Breast epithelium (tissue), 3 donors: ENCODE data around the gene NDUFB4.

ENCODE experiments used
- POLR2A ChIP-seq: fragments of 450-650 bp; IDR thresholded peaks from one replicate; pipeline ENCODE4 v1.6.1; 2016; ENCODE audit warnings: antibody characterized with exemption, mild to moderate bottlenecking, moderate library complexity
- POLR2AphosphoS5 ChIP-seq, 3 donors: sonication (generic); formaldehyde crosslinking; IDR thresholded peaks; one replicate each; pipeline ENCODE4 v1.6.1; 2017; ENCODE audit warnings: antibody characterized with exemption in 3 of 3
- TF ChIP-seq, protein P1 (sequence below), 3 donors: fragments of 450-650 bp; IDR thresholded peaks; one replicate each; pipeline ENCODE4 v1.5.1; 2016 to 2017; ENCODE audit warnings: antibody characterized with exemption in 3 of 3, mild to moderate bottlenecking in 3 of 3, moderate library complexity in 3 of 3

DNA sequence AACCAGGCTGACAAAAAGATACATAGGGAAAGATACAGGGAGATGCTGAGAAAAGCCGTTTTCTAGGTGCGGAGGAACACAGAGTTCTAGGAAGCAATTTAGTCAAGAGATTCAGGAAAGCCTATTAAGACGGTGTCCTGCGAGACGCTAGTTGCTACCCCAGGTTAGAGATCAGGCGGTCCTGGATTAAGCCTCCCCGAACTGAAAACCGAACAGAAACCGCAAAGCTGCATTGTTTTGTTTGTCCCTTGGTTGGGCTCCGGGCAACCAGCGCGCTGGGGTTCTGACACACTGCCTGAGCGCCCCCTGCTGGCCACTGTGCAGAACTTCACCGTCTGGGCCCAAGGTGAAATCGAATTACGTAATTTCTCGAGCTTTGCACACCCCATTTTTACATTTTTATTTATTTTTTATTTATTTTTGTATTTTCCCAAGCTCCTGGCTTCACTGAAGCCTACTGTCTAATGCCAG is 37.3 kb upstream of the NDUFB4 start:
- TF ChIP-seq, protein P1, sequence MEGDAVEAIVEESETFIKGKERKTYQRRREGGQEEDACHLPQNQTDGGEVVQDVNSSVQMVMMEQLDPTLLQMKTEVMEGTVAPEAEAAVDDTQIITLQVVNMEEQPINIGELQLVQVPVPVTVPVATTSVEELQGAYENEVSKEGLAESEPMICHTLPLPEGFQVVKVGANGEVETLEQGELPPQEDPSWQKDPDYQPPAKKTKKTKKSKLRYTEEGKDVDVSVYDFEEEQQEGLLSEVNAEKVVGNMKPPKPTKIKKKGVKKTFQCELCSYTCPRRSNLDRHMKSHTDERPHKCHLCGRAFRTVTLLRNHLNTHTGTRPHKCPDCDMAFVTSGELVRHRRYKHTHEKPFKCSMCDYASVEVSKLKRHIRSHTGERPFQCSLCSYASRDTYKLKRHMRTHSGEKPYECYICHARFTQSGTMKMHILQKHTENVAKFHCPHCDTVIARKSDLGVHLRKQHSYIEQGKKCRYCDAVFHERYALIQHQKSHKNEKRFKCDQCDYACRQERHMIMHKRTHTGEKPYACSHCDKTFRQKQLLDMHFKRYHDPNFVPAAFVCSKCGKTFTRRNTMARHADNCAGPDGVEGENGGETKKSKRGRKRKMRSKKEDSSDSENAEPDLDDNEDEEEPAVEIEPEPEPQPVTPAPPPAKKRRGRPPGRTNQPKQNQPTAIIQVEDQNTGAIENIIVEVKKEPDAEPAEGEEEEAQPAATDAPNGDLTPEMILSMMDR (IDR thresholded peaks at IDR 0.05), result peak; percentile 99
- no peak for TF ChIP-seq POLR2A
- peak; percentile 60 to 70 (median 66) for TF ChIP-seq POLR2AphosphoS5 (IDR thresholded peaks at IDR 0.05)
